Fibroblast of lung (primary cell): ENCODE measurements around the gene P2RX1. TPM values are rescaled to one million over a fixed set of nuclear protein-coding genes. Genes with fewer than 3 reads are reported as not detected.

Experiments used
- DNase-seq, 2 donors: peaks; one replicate each; pipeline versions ENCODE4 v3.0.0 to v3.0.0-alpha.2; 2010; ENCODE audit warnings: low read depth in 2 of 2
- H2AFZ ChIP-seq: 2 replicates; pipeline ENCODE4 v1.5.1; 2012; ENCODE audit warnings: low read length, control low read depth, inconsistent platforms
- H3K27ac ChIP-seq: 2 replicates; pipeline ENCODE4 v1.5.1; 2011; ENCODE audit warnings: low read length, control low read depth; ENCODE audit not compliant: insufficient read depth
- H3K27me3 ChIP-seq: 2 replicates; pipeline ENCODE4 v1.5.1; 2011; ENCODE audit warnings: mild to moderate bottlenecking, low read length; ENCODE audit not compliant: control insufficient read depth, insufficient read depth
- H3K36me3 ChIP-seq: 2 replicates; pipeline ENCODE4 v1.5.1; 2011; ENCODE audit warnings: low read length; ENCODE audit not compliant: control insufficient read depth, insufficient read depth
- H3K4me1 ChIP-seq: 2 replicates; pipeline ENCODE4 v1.5.1; 2011; ENCODE audit warnings: low read length; ENCODE audit not compliant: control insufficient read depth, insufficient read depth; ENCODE audit errors: extremely low read depth
- H3K4me2 ChIP-seq: 2 replicates; pipeline ENCODE4 v1.5.1; 2011; ENCODE audit warnings: low read length, control low read depth; ENCODE audit not compliant: insufficient read depth; ENCODE audit errors: extremely low read depth
- H3K4me3 ChIP-seq, 4 experiments: fragments of 200-600 bp in 1 of 4; sonication (generic) in 1 of 4; replicated peaks in 1 of 4; 2 replicates each; pipeline ENCODE4 v1.5.1; 2011 to 2016; ENCODE audit warnings: low read length in 4 of 4, low read depth in 3 of 4, mild to moderate bottlenecking in 3 of 4, control low read depth in 2 of 4, inconsistent platforms in 1 of 4, mixed read lengths in 1 of 4; ENCODE audit not compliant: insufficient read depth in 1 of 4; ENCODE audit errors: control extremely low read depth in 1 of 4
- H3K79me2 ChIP-seq: 2 replicates; pipeline ENCODE4 v1.5.1; 2012; ENCODE audit warnings: mild to moderate bottlenecking, low read length, inconsistent platforms; ENCODE audit not compliant: control insufficient read depth, insufficient read depth
- H3K9ac ChIP-seq: 2 replicates; pipeline ENCODE4 v1.5.1; 2011; ENCODE audit warnings: mild to moderate bottlenecking, low read length, control low read depth; ENCODE audit not compliant: insufficient read depth
- H3K9me3 ChIP-seq: 2 replicates; pipeline ENCODE4 v1.5.1; 2012; ENCODE audit warnings: low read depth, low read length; ENCODE audit not compliant: control insufficient read depth, insufficient read depth
- H4K20me1 ChIP-seq: 2 replicates; pipeline ENCODE4 v1.5.1; 2011; ENCODE audit warnings: low read length; ENCODE audit not compliant: control insufficient read depth, insufficient read depth; ENCODE audit errors: extremely low read depth
- CTCF ChIP-seq, 2 donors: IDR thresholded peaks in 1 of 2; conservative IDR thresholded peaks in 1 of 2; 1 replicate in 1 of 2; 2 replicates in 1 of 2; pipeline ENCODE4 v1.5.1; 2011 to 2012; ENCODE audit warnings: low read length in 2 of 2, control low read depth in 1 of 2, inconsistent platforms in 1 of 2, low read depth in 1 of 2, mild to moderate bottlenecking in 1 of 2
- EZH2 ChIP-seq: IDR thresholded peaks from 2 replicates; pipeline ENCODE4 v1.5.1; 2012; ENCODE audit warnings: low read length, control low read depth, mild to moderate bottlenecking; ENCODE audit errors: missing control alignments
- polyA plus RNA-seq, 2 donors: library from polyadenylated mRNA; depleted of rRNA in 1 of 2; stranded (reverse) in 1 of 2; unstranded in 1 of 2; fragments of >200 nt; gene quantifications; 2 replicates each; pipeline ENCODE4 v1.2.1, GENCODE V29; 2011 to 2012; ENCODE audit warnings: missing spikeins in 1 of 2
- total RNA-seq: library from RNA; depleted of rRNA; stranded (reverse); fragments of >200 nt; gene quantifications from 2 replicates; pipeline ENCODE4 v1.2.1, GENCODE V29; 2014

The P2RX1 gene
- total and polyA plus RNA-seq, 2 donors (not counting 1 experiment from before 2014, with no cell fraction given): under 0.01 TPM; not detected in 1

- Histone ChIP-seq H3K9ac (no peak overlapping the region), H3K79me2 (no peaks in the 10 kb centered on the region), H3K36me3 (no peaks in the 10 kb centered on the region), H3K9me3 (no peaks in the 10 kb centered on the region), H2AFZ (no peak overlapping the region), H3K4me3 (no peak overlapping the region), H4K20me1 (no peaks in the 10 kb centered on the region), H3K4me2 (no peak overlapping the region), H3K4me1 (peaks cover 5% of the 10 kb centered on the region), H3K27me3 (no peaks in the 10 kb centered on the region), H3K27ac (no peak overlapping the region)
- TF ChIP-seq EZH2 (no peak), CTCF (conservative IDR thresholded peaks at IDR 0.05 in 1 of 2, IDR thresholded peaks at IDR 0.05 in 1 of 2; ENCODE audit: low read depth in 1 of 2, low read length in 2 of 2) (no peak)
- DNase-seq: no peak
These were observed 29.5 kb downstream of the P2RX1 start for GRCh38 chr17:3886776-3887175.

- no peaks in the 10 kb centered on the region for H3K79me2 ChIP-seq
- TF ChIP-seq EZH2 (no peak), CTCF (conservative IDR thresholded peaks at IDR 0.05 in 1 of 2, IDR thresholded peaks at IDR 0.05 in 1 of 2; ENCODE audit: low read depth in 1 of 2, low read length in 2 of 2) (no peak)
- H3K9me3 ChIP-seq: no peaks in the 10 kb centered on the region
- H3K4me2 ChIP-seq: no peak overlapping the region
- no peak overlapping the region for H3K4me3 ChIP-seq
- H3K27ac ChIP-seq: no peak overlapping the region
- H3K4me1 ChIP-seq: peaks cover 4% of the 10 kb centered on the region
- no peak overlapping the region for H3K9ac ChIP-seq
- no peaks in the 10 kb centered on the region for H4K20me1 ChIP-seq
- no peaks in the 10 kb centered on the region for H3K27me3 ChIP-seq
- H2AFZ ChIP-seq: no peak overlapping the region
- H3K36me3 ChIP-seq: no peaks in the 10 kb centered on the region
- peak; percentile 59 to 76 for DNase-seq
These were observed 30.3 kb downstream of the P2RX1 start for GRCh38 chr17:3885970-3886369.

- DNase-seq: peak; percentile 23 to 28
- Histone ChIP-seq H3K4me1 (peaks cover 2% of the 10 kb centered on the region), H3K9me3 (no peaks in the 10 kb centered on the region), H3K36me3 (no peaks in the 10 kb centered on the region), H3K79me2 (no peaks in the 10 kb centered on the region), H3K9ac (no peak overlapping the region), H3K4me3 (no peak overlapping the region), H3K27ac (no peak overlapping the region), H2AFZ (no peak overlapping the region), H4K20me1 (no peaks in the 10 kb centered on the region), H3K27me3 (no peaks in the 10 kb centered on the region), H3K4me2 (no peak overlapping the region)
- TF ChIP-seq EZH2: no peak
- no peak for TF ChIP-seq CTCF (conservative IDR thresholded peaks at IDR 0.05 in 1 of 2, IDR thresholded peaks at IDR 0.05 in 1 of 2; ENCODE audit: low read depth in 1 of 2, low read length in 2 of 2)
These were observed 31.0 kb downstream of the P2RX1 start for GRCh38 chr17:3885271-3885670.
